Measurements from ENCODE around the gene CPSF7.
"Not testable (repeated sequence)": the region's sequence is repeated elsewhere in the genome, so short reads cannot be mapped to it uniquely, and the experiment has no call there.

The CPSF7 gene

GRCh38 chr11:61430839-61431238 is 1.1 kb upstream of the CPSF7 start:
- not testable (repeated sequence) for DNase-seq

- DNase-seq = peak; percentile 74
Measured at GRCh38 chr11:61429346-61429690, 457 bp downstream of the CPSF7 start.

GRCh38 chr11:61425367-61426131 is 4.2 kb downstream of the CPSF7 start:
- no peak for DNase-seq

GRCh38 chr11:61422226-61422625 is 7.5 kb downstream of the CPSF7 start:
- DNase-seq = no peak

GRCh38 chr11:61418136-61418535 is 11.6 kb downstream of the CPSF7 start:
- no peak for DNase-seq

- DNase-seq = peak; percentile 18
Measured at GRCh38 chr11:61417670-61418069, 12.1 kb downstream of the CPSF7 start.

DNA sequence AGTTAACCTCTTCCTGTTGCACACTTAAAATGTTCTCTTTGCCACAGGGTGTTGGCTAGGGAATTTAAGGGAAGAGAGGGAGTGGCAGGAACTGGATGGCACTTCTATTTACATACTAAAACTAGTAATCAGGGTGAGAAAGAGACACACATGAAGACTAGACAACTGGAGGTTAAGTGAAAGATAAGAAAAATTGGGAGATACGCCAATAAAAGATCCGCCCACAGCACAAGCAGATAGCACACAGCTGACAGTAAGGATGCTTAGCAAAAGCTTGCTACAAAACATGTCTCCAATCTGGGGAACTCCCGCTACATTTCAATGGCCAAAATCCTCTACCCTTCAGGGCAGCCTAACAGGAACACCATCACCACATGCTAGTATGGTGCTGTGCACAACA is 12.8 kb downstream of the CPSF7 start:
- no peak for DNase-seq

DNA sequence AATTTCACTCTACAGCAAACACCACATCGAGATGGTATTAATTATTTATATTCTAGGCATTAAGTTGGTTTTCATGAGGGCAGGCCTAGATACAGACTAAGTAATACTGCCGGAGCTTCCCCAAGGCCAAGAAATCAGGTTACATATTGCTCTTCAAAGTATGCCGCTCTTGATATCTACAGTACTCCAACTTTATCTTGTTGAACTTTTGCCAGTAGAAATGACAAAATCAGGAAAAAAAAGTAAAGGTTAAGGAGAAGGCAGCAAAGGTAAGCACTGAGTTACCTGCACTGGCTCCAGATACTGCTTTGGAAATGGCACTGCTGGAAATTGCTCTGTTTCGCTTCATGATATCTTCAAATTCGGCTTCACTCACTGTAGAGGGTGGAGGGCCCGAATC is 14.4 kb downstream of the CPSF7 start:
- no peak for DNase-seq

GRCh38 chr11:61414547-61414946 is 15.2 kb downstream of the CPSF7 start:
- DNase-seq = no peak

- no peak for DNase-seq
Measured at GRCh38 chr11:61413496-61413895, 16.3 kb downstream of the CPSF7 start.

- no peak for DNase-seq
Measured at GRCh38 chr11:61411589-61411988, 18.2 kb downstream of the CPSF7 start.

DNA sequence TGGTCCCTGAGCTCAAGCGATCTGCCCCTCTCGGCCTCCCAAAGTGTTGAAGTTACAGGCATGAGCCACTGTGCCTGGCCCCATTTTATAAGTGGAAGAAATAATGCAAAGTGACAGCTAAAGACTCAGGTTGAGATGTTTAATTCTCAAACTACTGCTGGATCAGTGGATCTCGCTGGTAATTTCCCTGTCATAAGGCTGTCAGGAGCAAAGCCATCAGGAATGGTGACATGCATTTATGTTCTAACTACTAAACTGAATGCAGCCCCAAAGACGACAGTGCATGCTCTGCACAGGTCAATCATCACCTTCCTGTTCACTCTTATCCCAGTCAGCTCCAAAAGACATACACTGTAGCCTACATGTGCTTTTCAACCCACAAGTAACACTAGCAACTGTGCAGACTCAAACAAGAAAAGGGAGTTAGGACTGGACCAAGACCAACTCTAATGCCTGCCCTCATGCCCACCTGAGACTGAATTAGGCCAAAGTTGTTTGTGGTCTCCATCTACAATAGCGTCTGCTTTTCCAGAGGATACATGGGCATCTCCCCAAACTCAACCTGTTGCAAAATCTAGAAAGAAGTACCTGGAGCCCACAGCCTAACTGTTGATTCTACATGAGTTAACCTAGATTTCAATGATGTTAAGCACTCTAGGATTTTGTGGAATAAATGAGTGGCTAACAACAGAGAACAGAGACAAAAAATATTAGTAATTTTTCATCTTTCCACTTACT is 22.6 kb downstream of the CPSF7 start:
- DNase-seq = no peak

DNA sequence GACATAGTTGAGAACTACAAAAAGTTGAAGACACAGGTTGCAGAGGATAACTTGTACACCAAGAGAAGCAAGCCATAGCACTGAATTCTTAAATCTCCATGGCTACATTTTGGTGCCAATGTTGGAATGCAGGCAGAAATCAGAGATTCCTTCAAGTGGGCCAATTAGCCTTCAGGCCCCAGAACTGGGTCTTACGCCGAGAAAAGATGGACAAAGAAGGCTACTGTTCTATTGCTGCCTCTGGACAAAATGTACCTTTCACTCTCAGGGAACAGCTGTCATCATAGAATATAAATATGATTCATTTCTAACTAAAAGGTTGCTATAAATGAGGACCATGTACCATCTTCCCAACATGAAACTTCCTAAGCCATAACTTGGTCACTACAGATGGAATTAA is 23.7 kb downstream of the CPSF7 start:
- no peak for DNase-seq

- DNase-seq = no peak
Measured at GRCh38 chr11:61404641-61405040, 25.1 kb downstream of the CPSF7 start.

DNA sequence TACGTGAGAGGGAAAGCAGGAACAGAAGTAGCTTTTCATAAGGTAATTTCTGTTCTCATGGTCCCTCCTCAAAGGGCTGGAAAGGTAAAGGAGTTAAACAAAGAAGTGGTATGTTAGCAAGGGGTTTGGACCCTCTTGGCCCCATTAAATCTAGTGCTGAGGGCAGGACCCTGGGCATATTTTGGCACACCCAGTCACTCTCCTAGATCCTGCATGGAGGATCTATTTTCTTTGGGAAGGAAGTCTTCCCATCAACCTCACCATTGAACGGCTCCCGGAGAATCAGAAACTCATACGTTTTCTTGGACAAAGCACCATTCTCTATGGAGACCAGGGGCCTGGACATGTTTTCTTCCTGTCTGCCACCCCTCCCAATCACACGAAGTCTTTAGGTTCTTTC is 25.7 kb downstream of the CPSF7 start:
- DNase-seq = no peak

DNA sequence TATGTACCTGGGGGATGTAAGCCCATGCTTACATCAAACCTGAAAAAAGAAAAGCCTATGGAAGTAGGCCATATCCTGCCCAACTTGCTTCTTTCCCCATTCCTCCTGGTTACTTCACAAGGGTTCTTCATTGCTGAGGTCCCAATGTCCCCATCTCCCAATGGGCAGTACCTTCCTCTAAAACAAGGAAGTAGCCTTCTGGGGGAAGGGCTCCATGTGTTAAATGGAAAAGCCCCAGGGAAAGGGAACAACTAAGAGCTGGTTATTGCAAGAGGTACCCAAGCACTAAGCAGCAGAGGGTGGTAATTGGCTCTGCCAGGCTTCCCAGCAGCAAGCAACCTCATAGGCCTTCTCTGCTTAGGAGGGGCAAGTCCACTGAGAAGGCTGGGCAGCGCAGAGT is 26.1 kb downstream of the CPSF7 start:
- DNase-seq = no peak

DNA sequence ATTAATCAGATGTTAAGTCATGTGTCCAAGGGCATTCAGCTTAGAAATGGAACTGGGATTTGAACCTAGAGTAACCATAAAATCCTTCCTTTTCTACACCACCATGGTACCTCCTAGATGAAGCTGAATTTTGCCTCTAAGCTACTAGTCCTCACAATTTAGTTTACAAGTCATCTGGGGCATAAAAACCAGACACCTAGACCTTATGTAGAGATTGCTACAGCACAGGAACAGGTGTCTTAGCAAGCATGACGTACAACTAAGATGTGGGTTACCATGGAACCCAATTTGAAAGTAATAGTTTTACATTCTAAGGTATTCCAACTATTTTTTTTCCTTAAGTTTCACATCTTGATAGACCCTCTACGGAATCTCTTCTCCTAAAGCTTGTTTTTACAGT is 28.2 kb downstream of the CPSF7 start:
- DNase-seq = no peak

GRCh38 chr11:61401173-61401572 is 28.6 kb downstream of the CPSF7 start:
- no peak for DNase-seq

- no peak for DNase-seq
Measured at GRCh38 chr11:61392981-61393595, 36.7 kb downstream of the CPSF7 start.

DNA sequence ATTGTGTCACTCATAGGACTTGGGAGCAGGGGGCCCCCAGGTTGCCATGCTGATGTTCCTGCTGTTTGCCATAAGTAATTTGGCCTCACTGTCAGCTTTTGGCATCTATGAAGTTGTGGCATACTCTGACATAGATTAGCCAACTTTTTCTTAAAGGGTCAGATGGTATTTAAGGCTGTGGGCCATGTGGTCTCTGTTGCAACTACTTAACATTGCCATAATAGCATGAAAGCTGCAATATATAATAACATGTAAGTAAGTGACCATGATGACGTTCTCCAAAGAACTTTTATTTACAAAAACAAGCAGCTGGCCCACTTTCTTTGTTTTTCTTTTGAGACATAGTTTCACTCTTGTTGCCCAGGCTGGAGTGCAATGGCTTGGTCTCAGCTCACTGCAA is 39.6 kb downstream of the CPSF7 start:
- DNase-seq = no peak

GRCh38 chr11:61384271-61385242 is 45.2 kb downstream of the CPSF7 start:
- no peak for DNase-seq

- DNase-seq = not testable (repeated sequence)
Measured at GRCh38 chr11:61383859-61384258, 45.9 kb downstream of the CPSF7 start.

- no peak for DNase-seq
Measured at GRCh38 chr11:61380884-61381283, 48.9 kb downstream of the CPSF7 start.

Measured in CD4-positive, alpha-beta T cell treated with Interferon gamma for 1 hour (primary cell).